PFSK-1 (cell line): ENCODE measurements around the gene SLC13A3.

Experiments
- POLR2AphosphoS5 ChIP-seq: IDR thresholded peaks from 2 replicates; pipeline ENCODE4 v1.6.1; 2012; ENCODE audit warnings: low read depth, mild to moderate bottlenecking, control low read depth, low read length, moderate library complexity
- SIN3A ChIP-seq: IDR thresholded peaks from 2 replicates; pipeline ENCODE4 v1.6.1; 2012; ENCODE audit warnings: mild to moderate bottlenecking, low read length, moderate library complexity, borderline replicate concordance; ENCODE audit not compliant: insufficient read depth
- TAF1 ChIP-seq: IDR thresholded peaks from 2 replicates; pipeline ENCODE4 v1.6.1; 2012; ENCODE audit warnings: low read length, control low read depth, borderline replicate concordance; ENCODE audit not compliant: insufficient read depth
- TF ChIP-seq, protein P1 (sequence below), 2 experiments: IDR thresholded peaks; 2 replicates each; pipeline versions ENCODE4 v1.6.1 to v1.8.0; 2011 to 2012; ENCODE audit warnings: low read depth in 2 of 2, low read length in 2 of 2, control low read depth in 1 of 2, inconsistent platforms in 1 of 2, mild to moderate bottlenecking in 1 of 2, moderate library complexity in 1 of 2; ENCODE audit not compliant: insufficient read depth in 1 of 2

DNA sequence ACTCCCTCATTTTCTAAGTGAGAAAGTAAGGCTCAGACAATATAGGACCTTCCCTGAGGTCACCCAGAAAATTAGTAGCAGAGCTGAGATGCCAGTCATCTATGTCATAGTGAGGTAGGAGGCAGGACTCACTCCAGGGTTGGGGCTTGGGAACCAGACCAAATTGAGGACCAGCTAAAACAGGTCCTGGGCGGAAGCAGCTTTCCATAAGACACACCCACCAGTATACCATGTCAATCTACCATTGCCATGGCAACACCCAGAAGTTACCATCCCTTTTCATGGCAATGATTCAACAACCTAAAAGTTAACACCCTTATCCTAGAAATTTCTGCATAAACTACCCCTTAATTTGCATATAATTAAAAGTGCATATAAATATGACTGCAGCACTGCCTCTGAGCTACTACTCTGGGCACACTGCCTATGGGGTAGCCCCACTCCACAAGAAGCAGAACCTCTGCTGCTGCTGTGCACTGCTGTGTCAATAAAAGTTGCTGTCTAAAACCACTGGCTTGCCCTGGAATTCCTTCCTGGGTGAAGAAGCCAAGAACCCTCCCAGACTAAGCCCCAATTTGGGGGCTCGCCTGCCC, 70.5 kb downstream of the SLC13A3 start:
- TF ChIP-seq POLR2AphosphoS5 = no peak
- TF ChIP-seq TAF1 = no peak
- TF ChIP-seq, protein P1, sequence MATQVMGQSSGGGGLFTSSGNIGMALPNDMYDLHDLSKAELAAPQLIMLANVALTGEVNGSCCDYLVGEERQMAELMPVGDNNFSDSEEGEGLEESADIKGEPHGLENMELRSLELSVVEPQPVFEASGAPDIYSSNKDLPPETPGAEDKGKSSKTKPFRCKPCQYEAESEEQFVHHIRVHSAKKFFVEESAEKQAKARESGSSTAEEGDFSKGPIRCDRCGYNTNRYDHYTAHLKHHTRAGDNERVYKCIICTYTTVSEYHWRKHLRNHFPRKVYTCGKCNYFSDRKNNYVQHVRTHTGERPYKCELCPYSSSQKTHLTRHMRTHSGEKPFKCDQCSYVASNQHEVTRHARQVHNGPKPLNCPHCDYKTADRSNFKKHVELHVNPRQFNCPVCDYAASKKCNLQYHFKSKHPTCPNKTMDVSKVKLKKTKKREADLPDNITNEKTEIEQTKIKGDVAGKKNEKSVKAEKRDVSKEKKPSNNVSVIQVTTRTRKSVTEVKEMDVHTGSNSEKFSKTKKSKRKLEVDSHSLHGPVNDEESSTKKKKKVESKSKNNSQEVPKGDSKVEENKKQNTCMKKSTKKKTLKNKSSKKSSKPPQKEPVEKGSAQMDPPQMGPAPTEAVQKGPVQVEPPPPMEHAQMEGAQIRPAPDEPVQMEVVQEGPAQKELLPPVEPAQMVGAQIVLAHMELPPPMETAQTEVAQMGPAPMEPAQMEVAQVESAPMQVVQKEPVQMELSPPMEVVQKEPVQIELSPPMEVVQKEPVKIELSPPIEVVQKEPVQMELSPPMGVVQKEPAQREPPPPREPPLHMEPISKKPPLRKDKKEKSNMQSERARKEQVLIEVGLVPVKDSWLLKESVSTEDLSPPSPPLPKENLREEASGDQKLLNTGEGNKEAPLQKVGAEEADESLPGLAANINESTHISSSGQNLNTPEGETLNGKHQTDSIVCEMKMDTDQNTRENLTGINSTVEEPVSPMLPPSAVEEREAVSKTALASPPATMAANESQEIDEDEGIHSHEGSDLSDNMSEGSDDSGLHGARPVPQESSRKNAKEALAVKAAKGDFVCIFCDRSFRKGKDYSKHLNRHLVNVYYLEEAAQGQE (IDR thresholded peaks at IDR 0.05; ENCODE audit: insufficient read depth in 1 of 2, low read depth in 2 of 2, low read length in 2 of 2) = no peak
- TF ChIP-seq SIN3A = no peak
